ENCODE data around the gene MFN2. TPM values are rescaled to one million over a fixed set of nuclear protein-coding genes. Genes with fewer than 3 reads are reported as not detected.

MFN2 gene
- total and polyA plus RNA-seq, 8 donors: 31.2 to 68.0 (median 48.7) TPM

GRCh38 chr1:11957398-11957797 is 22.8 kb upstream of the MFN2 start:
- H3K4me3 ChIP-seq: no peak overlapping the region
- intact Hi-C loops (cut with DNase I; ENCODE audit: low total_unique reads): no loop called here
- H3K9me3 ChIP-seq: no peaks in the 10 kb centered on the region
- peaks cover 34 to 100% (median 92%) of the 10 kb centered on the region in 4 donors for H3K36me3 ChIP-seq
- no peaks in the 10 kb centered on the region for H3K27me3 ChIP-seq
- H3K4me1 ChIP-seq: peaks cover 0 to 16% (median 0%) of the 10 kb centered on the region in 4 donors
- no peak overlapping the region for H3K27ac ChIP-seq
- DNase-seq: no peak
- TF ChIP-seq CTCF (IDR thresholded peaks at IDR 0.05) (no peak), POLR2A (IDR thresholded peaks at IDR 0.05) (no peak)
- WGBS, 5 donors: 87 to 97% (median 93%) methylated on average over 5 of the region's 5 CpGs

DNA sequence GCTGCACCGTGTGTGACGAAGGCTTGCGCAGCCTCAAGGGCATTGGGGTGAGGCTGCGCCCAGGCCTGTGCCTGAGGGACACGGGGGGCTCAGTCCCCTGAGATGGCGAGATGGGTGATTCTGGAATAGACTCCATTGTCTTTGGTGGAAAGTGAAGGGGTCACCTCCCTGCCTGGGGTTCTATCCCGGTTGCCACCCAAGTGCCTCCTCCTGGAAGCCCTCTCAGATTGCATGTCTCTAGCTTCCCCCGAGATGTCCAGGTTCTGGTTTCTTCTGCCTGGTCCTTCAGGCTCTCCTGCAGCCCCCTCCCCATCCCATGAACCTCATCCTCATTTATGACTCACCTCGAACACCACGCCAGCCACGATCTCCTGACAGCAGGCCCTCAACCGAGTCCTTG is 22.3 kb upstream of the MFN2 start:
- H3K9me3 ChIP-seq: no peaks in the 10 kb centered on the region
- no peak for DNase-seq
- H3K4me1 ChIP-seq: peaks cover 0 to 16% (median 0%) of the 10 kb centered on the region in 4 donors
- WGBS, 5 donors: 92 to 97% (median 94%) methylated on average over 11 to 12 of the region's 12 CpGs
- intact Hi-C loops (cut with DNase I; ENCODE audit: low total_unique reads): no loop called here
- H3K27ac ChIP-seq: no peak overlapping the region
- no peak overlapping the region for H3K4me3 ChIP-seq
- no peak for TF ChIP-seq CTCF (IDR thresholded peaks at IDR 0.05)
- no peak for TF ChIP-seq POLR2A (IDR thresholded peaks at IDR 0.05)
- no peak for TF ChIP-seq EP300 (IDR thresholded peaks at IDR 0.05)
- TF ChIP-seq POLR2AphosphoS5 (IDR thresholded peaks at IDR 0.05): no peak
- peaks cover 37 to 100% (median 92%) of the 10 kb centered on the region in 4 donors for H3K36me3 ChIP-seq
- H3K27me3 ChIP-seq: no peaks in the 10 kb centered on the region

- intact Hi-C loops (cut with DNase I; ENCODE audit: low total_unique reads): loop anchor here (10.0 kb wide), 1 partner anchor 125 kb away; no protein-coding TSS in a partner anchor
- Histone ChIP-seq H3K36me3 (peaks cover 54 to 100% (median 98%) of the 10 kb centered on the region in 4 donors), H3K27me3 (no peaks in the 10 kb centered on the region), H3K9me3 (no peaks in the 10 kb centered on the region), H3K4me3 (no peak overlapping the region), H3K4me1 (peaks cover 0 to 16% (median 0%) of the 10 kb centered on the region in 4 donors), H3K27ac (peak overlapping the region in 2 of 5 donors; percentile 36 to 46)
- TF ChIP-seq POLR2A (IDR thresholded peaks at IDR 0.05) (no peak), EP300 (IDR thresholded peaks at IDR 0.05) (no peak)
- WGBS, 5 donors: 89 to 94% (median 93%) methylated on average over 5 of the region's 5 CpGs
- DNase-seq: no peak
These were observed 20.0 kb upstream of the MFN2 start for GRCh38 chr1:11960276-11960675.

DNA sequence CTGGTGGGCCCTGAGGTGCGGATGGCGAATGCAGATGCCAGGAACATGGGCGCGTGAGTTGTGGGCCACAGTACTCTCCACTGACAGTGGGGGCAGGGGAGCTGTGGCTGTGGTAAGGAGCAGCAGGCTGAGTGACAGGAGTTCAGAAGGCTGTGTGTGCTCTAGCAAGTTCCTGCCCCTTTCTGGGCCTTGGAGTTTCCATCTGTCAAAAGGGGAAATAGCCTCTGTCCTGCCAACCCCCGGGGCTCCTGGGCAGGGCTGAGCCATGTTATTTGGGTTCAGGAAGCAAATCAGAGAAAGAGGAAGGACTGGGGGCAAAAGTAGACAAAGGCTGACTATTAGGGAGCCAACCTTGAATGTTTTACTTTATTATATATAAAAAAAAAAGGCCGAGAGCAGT is 19.5 kb upstream of the MFN2 start:
- peaks cover 0 to 16% (median 0%) of the 10 kb centered on the region in 4 donors for H3K4me1 ChIP-seq
- H3K36me3 ChIP-seq: peaks cover 59 to 100% (median 99%) of the 10 kb centered on the region in 4 donors
- H3K4me3 ChIP-seq: no peak overlapping the region
- no peak for DNase-seq
- no peak for TF ChIP-seq POLR2A (IDR thresholded peaks at IDR 0.05)
- TF ChIP-seq EP300 (IDR thresholded peaks at IDR 0.05): no peak
- TF ChIP-seq CTCF (IDR thresholded peaks at IDR 0.05): no peak
- TF ChIP-seq POLR2AphosphoS5 (IDR thresholded peaks at IDR 0.05): no peak
- peak overlapping the region in 2 of 5 donors; percentile 36 to 46 for H3K27ac ChIP-seq
- intact Hi-C loops (cut with DNase I; ENCODE audit: low total_unique reads): loop anchor here (10.0 kb wide), 1 partner anchor 126 kb away; no protein-coding TSS in a partner anchor
- no peaks in the 10 kb centered on the region for H3K9me3 ChIP-seq
- H3K27me3 ChIP-seq: no peaks in the 10 kb centered on the region
- WGBS, 5 donors: 78 to 89% (median 84%) methylated on average over 6 of the region's 6 CpGs

DNA sequence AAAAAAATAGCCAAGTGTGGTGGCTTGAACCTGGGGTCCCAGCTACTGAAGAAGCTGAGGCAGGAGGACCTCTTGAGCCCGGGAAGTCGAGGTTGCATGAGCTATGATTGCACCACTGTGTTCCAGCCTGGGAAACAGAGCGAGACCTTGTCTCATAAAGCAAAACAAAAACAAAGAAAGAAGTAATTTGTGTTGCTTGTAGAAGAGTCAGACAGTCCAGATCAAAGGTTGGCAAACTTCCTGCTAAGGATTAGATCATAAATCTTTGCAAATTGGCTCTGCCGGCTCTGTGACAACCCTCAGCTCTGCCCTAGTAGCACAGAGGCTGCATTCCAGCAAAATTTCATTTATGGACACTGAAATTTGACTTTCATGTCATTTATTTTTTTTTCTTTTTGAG is 19.0 kb upstream of the MFN2 start:
- no peak overlapping the region for H3K4me3 ChIP-seq
- DNase-seq: peak in 1 of 2 donors; percentile 38
- no peaks in the 10 kb centered on the region for H3K9me3 ChIP-seq
- H3K36me3 ChIP-seq: peaks cover 61 to 100% (median 99%) of the 10 kb centered on the region in 4 donors
- no peaks in the 10 kb centered on the region for H3K27me3 ChIP-seq
- WGBS, 5 donors: 59 to 79% (median 61%) methylated on average over 4 of the region's 4 CpGs
- intact Hi-C loops (cut with DNase I; ENCODE audit: low total_unique reads): loop anchor here (10.0 kb wide), 1 partner anchor 126 kb away; no protein-coding TSS in a partner anchor
- H3K4me1 ChIP-seq: peaks cover 0 to 16% (median 0%) of the 10 kb centered on the region in 4 donors
- TF ChIP-seq CTCF (IDR thresholded peaks at IDR 0.05) (no peak), POLR2AphosphoS5 (IDR thresholded peaks at IDR 0.05) (no peak), EP300 (IDR thresholded peaks at IDR 0.05) (no peak), POLR2A (IDR thresholded peaks at IDR 0.05) (no peak)
- H3K27ac ChIP-seq: peak overlapping the region in 2 of 5 donors; percentile 36 to 46
